DOHH2 (cell line): ENCODE measurements around the gene LAMA4.

Source experiments
- H3F3A ChIP-seq: fragments of 200-600 bp; sonication (generic), shearing (Covaris generic); 2 replicates; pipeline ENCODE4 v1.6.0; 2016; ENCODE audit warnings: antibody characterized with exemption, mild to moderate bottlenecking; ENCODE audit not compliant: control insufficient read depth, insufficient read depth
- H3K27ac ChIP-seq: fragments of 200-600 bp; sonication (generic); 2 replicates; pipeline ENCODE4 v1.5.1; 2014; ENCODE audit warnings: low read depth, mild to moderate bottlenecking, low read length, moderate library complexity
- H3K27me3 ChIP-seq: fragments of 200-600 bp; sonication (generic); 2 replicates; pipeline ENCODE4 v1.6.1; 2014; ENCODE audit warnings: mild to moderate bottlenecking, low read length, mixed read lengths; ENCODE audit not compliant: control insufficient read depth
- H3K36me3 ChIP-seq: fragments of 200-600 bp; sonication (generic); 2 replicates; pipeline ENCODE4 v1.6.1; 2014; ENCODE audit warnings: mild to moderate bottlenecking, low read length, moderate library complexity, mixed read lengths; ENCODE audit not compliant: control insufficient read depth
- H3K4me1 ChIP-seq: fragments of 200-600 bp; sonication (generic); 2 replicates; pipeline ENCODE4 v1.6.1; 2014; ENCODE audit warnings: mild to moderate bottlenecking, low read length, mixed read lengths; ENCODE audit not compliant: control insufficient read depth
- H3K4me2 ChIP-seq: fragments of 200-600 bp; sonication (generic); 2 replicates; pipeline ENCODE4 v1.6.0; 2014; ENCODE audit warnings: mild to moderate bottlenecking, low read length, moderate library complexity
- H3K4me3 ChIP-seq: fragments of 200-600 bp; sonication (generic); 2 replicates; pipeline ENCODE4 v1.5.1; 2014; ENCODE audit warnings: mild to moderate bottlenecking, low read length, mixed read lengths
- H3K79me2 ChIP-seq: fragments of 200-600 bp; sonication (generic); 2 replicates; pipeline ENCODE4 v1.6.1; 2014; ENCODE audit warnings: mild to moderate bottlenecking, low read length, mixed read lengths; ENCODE audit not compliant: control insufficient read depth
- H3K9me2 ChIP-seq: fragments of 200-600 bp; sonication (generic); replicated peaks from 2 replicates; pipeline ENCODE4 v1.6.1; 2014; ENCODE audit warnings: mild to moderate bottlenecking, low read length, mixed read lengths; ENCODE audit not compliant: control insufficient read depth
- H3K9me3 ChIP-seq: fragments of 200-600 bp; sonication (generic); 2 replicates; pipeline ENCODE4 v1.6.1; 2014; ENCODE audit warnings: antibody characterized with exemption, low read length, mixed read lengths; ENCODE audit not compliant: control insufficient read depth, insufficient read depth
- H4K20me1 ChIP-seq: fragments of 200-600 bp; sonication (generic); 2 replicates; pipeline ENCODE4 v1.6.0; 2014; ENCODE audit warnings: low read depth, mild to moderate bottlenecking, antibody characterized with exemption, low read length, moderate library complexity; ENCODE audit not compliant: control insufficient read depth, insufficient read depth
- CTCF ChIP-seq: fragments of 200-600 bp; sonication (generic); IDR thresholded peaks from one replicate; pipeline ENCODE4 v1.5.1; 2014; ENCODE audit warnings: antibody characterized with exemption, mild to moderate bottlenecking, low read depth, low read length; ENCODE audit not compliant: poor library complexity, severe bottlenecking
- EZH2phosphoT487 ChIP-seq: fragments of 200-600 bp; sonication (generic); IDR thresholded peaks from 2 replicates; pipeline ENCODE4 v1.6.1; 2017; ENCODE audit warnings: borderline replicate concordance, mild to moderate bottlenecking, antibody characterized with exemption, low read length, moderate library complexity, mixed read lengths

The LAMA4 gene

GRCh38 chr6:112153926-112154607 is 100.3 kb downstream of the LAMA4 start:
- Histone ChIP-seq H3K9me2 (no peaks in the 10 kb centered on the region), H3K4me3 (no peak overlapping the region), H3K27me3 (no peaks in the 10 kb centered on the region; the same call in 1 of the 2 replicates), H4K20me1 (no peaks in the 10 kb centered on the region), H3K9me3 (no peaks in the 10 kb centered on the region), H3K36me3 (no peaks in the 10 kb centered on the region), H3K79me2 (no peaks in the 10 kb centered on the region), H3K4me2 (no peak overlapping the region), H3F3A (no peaks in the 10 kb centered on the region), H3K4me1 (peaks cover 11% of the 10 kb centered on the region), H3K27ac (no peak overlapping the region)
- TF ChIP-seq EZH2phosphoT487 (no peak), CTCF (no peak)

GRCh38 chr6:112150363-112150762 is 104.0 kb downstream of the LAMA4 start:
- H3K9me3 ChIP-seq = no peaks in the 10 kb centered on the region
- H3K27ac ChIP-seq = no peak overlapping the region
- H3K4me3 ChIP-seq = no peak overlapping the region
- no peaks in the 10 kb centered on the region for H3K36me3 ChIP-seq
- no peaks in the 10 kb centered on the region for H3F3A ChIP-seq
- no peak overlapping the region for H3K4me2 ChIP-seq
- no peaks in the 10 kb centered on the region for H4K20me1 ChIP-seq
- no peaks in the 10 kb centered on the region for H3K9me2 ChIP-seq
- H3K27me3 ChIP-seq = no peaks in the 10 kb centered on the region
- H3K4me1 ChIP-seq = peaks cover 6% of the 10 kb centered on the region
- no peaks in the 10 kb centered on the region for H3K79me2 ChIP-seq
- TF ChIP-seq CTCF (no peak), EZH2phosphoT487 (no peak)

GRCh38 chr6:112149719-112150263 is 104.6 kb downstream of the LAMA4 start:
- Histone ChIP-seq H3K27ac (no peak overlapping the region), H3K9me2 (no peaks in the 10 kb centered on the region), H3F3A (no peaks in the 10 kb centered on the region), H4K20me1 (no peaks in the 10 kb centered on the region), H3K79me2 (no peaks in the 10 kb centered on the region), H3K4me1 (peaks cover 6% of the 10 kb centered on the region), H3K27me3 (no peaks in the 10 kb centered on the region), H3K4me2 (no peak overlapping the region), H3K9me3 (no peaks in the 10 kb centered on the region), H3K36me3 (no peaks in the 10 kb centered on the region), H3K4me3 (no peak overlapping the region)
- TF ChIP-seq CTCF (no peak), EZH2phosphoT487 (no peak)
